Right lobe of liver (tissue), 4 donors: ENCODE measurements around the gene RAG1.

Source experiments
- CTCF ChIP-seq, 4 donors: fragments of 200-600 bp in 3 of 4; fragments of 450-650 bp in 1 of 4; IDR thresholded peaks; one replicate each; pipeline versions ENCODE4 v1.5.1 to v1.8.0; 2016 to 2022; ENCODE audit warnings: antibody characterized with exemption in 4 of 4, mild to moderate bottlenecking in 2 of 4
- POLR2A ChIP-seq: fragments of 450-650 bp; IDR thresholded peaks from one replicate; pipeline ENCODE4 v1.6.1; 2017; ENCODE audit warnings: antibody characterized with exemption, mild to moderate bottlenecking
- donor health status: DM: no; HTN: no; CAD: no.
- donor health status: DM: no; HTN: no; CAD: no.
- donor health status: DM: no; HTN: yes; CAD: no.

- TF ChIP-seq POLR2A (no peak), CTCF (IDR thresholded peaks at IDR 0.05) (no peak)
Measured at GRCh38 chr11:36590513-36590912, 22.7 kb downstream of the RAG1 start.
